ENCODE results near the gene WRAP53. TPM values are rescaled to one million over a fixed set of nuclear protein-coding genes. Genes with fewer than 3 reads are reported as not detected.

The WRAP53 gene
- total and polyA plus RNA-seq, 4 experiments from 2014 or later, result 9.8 to 13.1 (median 12.2) TPM

DNA sequence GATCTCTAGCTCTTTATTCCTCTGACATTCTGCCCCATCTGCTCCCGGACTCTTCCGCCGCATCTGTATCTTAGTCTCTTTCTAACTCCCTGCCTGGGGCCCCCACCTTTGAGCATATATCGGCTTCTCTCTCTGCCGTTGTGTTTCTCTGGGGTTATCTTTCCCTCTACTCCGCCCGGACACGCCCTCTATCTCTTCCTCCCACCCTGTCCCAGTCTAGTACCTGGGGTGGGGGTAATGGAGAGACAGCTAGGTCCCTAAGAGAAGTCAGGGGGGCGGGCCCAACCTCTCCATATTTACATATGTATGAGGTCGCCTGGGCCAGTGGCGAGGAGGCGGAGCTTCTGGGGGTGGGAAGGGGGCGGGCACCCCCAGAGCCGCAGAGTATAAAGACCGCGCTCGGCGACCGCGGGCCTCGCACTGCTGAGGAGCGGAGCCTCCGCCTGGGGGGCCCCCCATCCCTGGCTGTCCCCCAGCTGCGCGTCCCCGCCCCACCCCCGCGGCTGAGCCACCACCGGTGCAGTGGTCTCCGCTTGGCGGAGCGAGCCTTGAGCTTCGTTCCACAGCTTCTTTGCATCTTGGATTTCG lies 37.7 kb upstream of the WRAP53 start, which contains the start of gene ATP1B2:
Gene ATP1B2, plus strand, starts transcription at position 418 of the 588 bp plus-strand sequence. CDS start 593 bp downstream, outside the sequence.
- no peaks in the 10 kb centered on the region for H3K9me3 ChIP-seq (ENCODE audit: control insufficient read depth in 1 of 2, low read length in 2 of 2)
- peak within 1 kb of the TSS; percentile 84 to 92 (median 90) for H3K4me3 Mint-ChIP-seq
- no peaks in the 10 kb centered on the region for H3K36me3 Mint-ChIP-seq
- peaks cover 10 to 16% (median 13%) of the 10 kb centered on the region in 4 donors for H3K4me1 Mint-ChIP-seq
- no peak within 1 kb of the TSS for H3K27ac ChIP-seq (ENCODE audit: low read depth, low read length)
- ChIA-PET CTCF (ENCODE audit: partially characterized antibody) (interaction anchor here (0.9 to 2.5 kb wide), 6 partner anchors 9 to 37 kb away, joined by 3 to 6 read pairs (median 5); partner anchors contain the start of genes FXR2, TP53 and WRAP53), POLR2A (ENCODE audit: partially characterized antibody) (interaction anchor here (0.6 to 2.6 kb wide), 8 partner anchors 23 to 416 kb away, joined by 3 to 55 read pairs (median 3); partner anchors contain the start of genes DVL2, FXR2, MPDU1 and SAT2)
- no peaks in the 10 kb centered on the region for H3K36me3 ChIP-seq (ENCODE audit: insufficient read depth, low read length)
- peaks cover 20% of the 10 kb centered on the region for H3K4me1 ChIP-seq (ENCODE audit: insufficient read depth, low read length)
- intact Hi-C loops (cut with micrococcal nuclease), result loop anchor here (1.0 kb wide), 1 partner anchor 38 kb away; the partner anchor contains the start of gene WRAP53
- peaks cover 13% of the 10 kb centered on the region for H3K27me3 ChIP-seq (ENCODE audit: insufficient read depth, low read length)
- DNase-seq, result peak; percentile 60 to 88 (median 63)
- H3K9me3 Mint-ChIP-seq, result peaks cover 0 to 4% (median 0%) of the 10 kb centered on the region in 8 donors
- peaks cover 17 to 29% of the 10 kb centered on the region in 2 donors for H3K27me3 Mint-ChIP-seq
- H3K4me3 ChIP-seq (ENCODE audit: low read length in 2 of 2), result peak within 1 kb of the TSS; percentile 39 to 46
- H3K27ac Mint-ChIP-seq, result peak within 1 kb of the TSS in 6 of 7 donors; percentile 45 to 92 (median 59)

GRCh38 chr17:7651097-7651664 lies 37.1 kb upstream of the WRAP53 start:
- peak overlapping the region; percentile 78 to 86 (median 84) for H3K4me3 Mint-ChIP-seq
- H3K4me3 ChIP-seq (ENCODE audit: low read length in 2 of 2), result peak overlapping the region; percentile 29 to 46
- H3K27ac ChIP-seq (ENCODE audit: low read depth, low read length), result no peak overlapping the region
- H3K9me3 ChIP-seq (ENCODE audit: control insufficient read depth in 1 of 2, low read length in 2 of 2), result no peaks in the 10 kb centered on the region
- CTCF ChIA-PET (ENCODE audit: partially characterized antibody), result interaction anchor here (0.7 to 2.5 kb wide), 8 partner anchors 8 to 66 kb away, joined by 3 to 6 read pairs (median 4); partner anchors contain the start of genes FXR2, TP53 and WRAP53
- H3K36me3 ChIP-seq (ENCODE audit: insufficient read depth, low read length), result no peaks in the 10 kb centered on the region
- POLR2A ChIA-PET (ENCODE audit: partially characterized antibody), result interaction anchor here (0.7 to 2.6 kb wide), 5 partner anchors 23 to 417 kb away, joined by 3 to 55 read pairs (median 9); partner anchors contain the start of genes DVL2, FXR2, SAT2 and TP53
- H3K36me3 Mint-ChIP-seq, result no peaks in the 10 kb centered on the region
- peak overlapping the region in 5 of 7 donors; percentile 41 to 92 (median 49) for H3K27ac Mint-ChIP-seq
- no peak for DNase-seq
- peaks cover 20% of the 10 kb centered on the region for H3K4me1 ChIP-seq (ENCODE audit: insufficient read depth, low read length)
- peaks cover 10 to 16% (median 13%) of the 10 kb centered on the region in 4 donors for H3K4me1 Mint-ChIP-seq
- H3K27me3 ChIP-seq (ENCODE audit: insufficient read depth, low read length), result peaks cover 13% of the 10 kb centered on the region
- intact Hi-C loops (cut with micrococcal nuclease), result no loop called here
- H3K27me3 Mint-ChIP-seq, result peaks cover 15 to 28% of the 10 kb centered on the region in 2 donors
- peaks cover 0 to 4% (median 0%) of the 10 kb centered on the region in 8 donors for H3K9me3 Mint-ChIP-seq

- ChIA-PET POLR2A (ENCODE audit: partially characterized antibody) (interaction anchor here (0.7 to 2.6 kb wide), 4 partner anchors 24 to 91 kb away, joined by 3 to 55 read pairs (median 10); partner anchors contain the start of genes FXR2, SAT2, TP53 and WRAP53), CTCF (ENCODE audit: partially characterized antibody) (interaction anchor here (0.7 to 2.5 kb wide), 6 partner anchors 19 to 67 kb away, joined by 3 to 6 read pairs (median 4); partner anchors contain the start of genes FXR2, TP53 and WRAP53)
- H3K36me3 Mint-ChIP-seq, result no peaks in the 10 kb centered on the region
- peaks cover 0 to 4% (median 0%) of the 10 kb centered on the region in 8 donors for H3K9me3 Mint-ChIP-seq
- H3K4me3 Mint-ChIP-seq, result peak overlapping the region in 7 of 8 donors; percentile 42 to 73 (median 63)
- H3K27me3 Mint-ChIP-seq, result peaks cover 12 to 25% of the 10 kb centered on the region in 2 donors
- intact Hi-C loops (cut with micrococcal nuclease), result no loop called here
- Histone ChIP-seq H3K27me3 (ENCODE audit: insufficient read depth, low read length) (peaks cover 13% of the 10 kb centered on the region), H3K4me3 (ENCODE audit: low read length in 2 of 2) (no peak overlapping the region), H3K27ac (ENCODE audit: low read depth, low read length) (no peak overlapping the region), H3K4me1 (ENCODE audit: insufficient read depth, low read length) (peaks cover 20% of the 10 kb centered on the region), H3K9me3 (ENCODE audit: control insufficient read depth in 1 of 2, low read length in 2 of 2) (no peaks in the 10 kb centered on the region), H3K36me3 (ENCODE audit: insufficient read depth, low read length) (no peaks in the 10 kb centered on the region)
- DNase-seq, result no peak
- peaks cover 10 to 16% (median 13%) of the 10 kb centered on the region in 4 donors for H3K4me1 Mint-ChIP-seq
- H3K27ac Mint-ChIP-seq, result no peak overlapping the region
Measured at GRCh38 chr17:7651665-7652387, 36.5 kb upstream of the WRAP53 start.

- Histone ChIP-seq H3K4me3 (ENCODE audit: low read length in 2 of 2) (no peak overlapping the region), H3K27ac (ENCODE audit: low read depth, low read length) (no peak overlapping the region), H3K9me3 (ENCODE audit: control insufficient read depth in 1 of 2, low read length in 2 of 2) (no peaks in the 10 kb centered on the region), H3K36me3 (ENCODE audit: insufficient read depth, low read length) (no peaks in the 10 kb centered on the region), H3K4me1 (ENCODE audit: insufficient read depth, low read length) (peaks cover 20% of the 10 kb centered on the region), H3K27me3 (ENCODE audit: insufficient read depth, low read length) (peaks cover 13% of the 10 kb centered on the region)
- DNase-seq, result no peak
- peaks cover 12 to 25% of the 10 kb centered on the region in 2 donors for H3K27me3 Mint-ChIP-seq
- POLR2A ChIA-PET (ENCODE audit: partially characterized antibody), result interaction anchor here (2.6 kb wide), 1 partner anchor 34 kb away, joined by 55 read pairs; the partner anchor contains the start of genes TP53 and WRAP53
- intact Hi-C loops (cut with micrococcal nuclease), result no loop called here
- H3K9me3 Mint-ChIP-seq, result peaks cover 0 to 4% (median 0%) of the 10 kb centered on the region in 8 donors
- peak overlapping the region in 1 of 7 donors; percentile 3 for H3K27ac Mint-ChIP-seq
- peak overlapping the region in 7 of 8 donors; percentile 33 to 73 (median 63) for H3K4me3 Mint-ChIP-seq
- peaks cover 10 to 16% (median 13%) of the 10 kb centered on the region in 4 donors for H3K4me1 Mint-ChIP-seq
- H3K36me3 Mint-ChIP-seq, result no peaks in the 10 kb centered on the region
- CTCF ChIA-PET (ENCODE audit: partially characterized antibody), result interaction anchor here (2.5 kb wide), 1 partner anchor 39 kb away, joined by 6 read pairs; the partner anchor contains the start of gene FXR2
Measured at GRCh38 chr17:7652388-7653356, 35.6 kb upstream of the WRAP53 start.

- Histone ChIP-seq H3K36me3 (ENCODE audit: insufficient read depth, low read length) (no peaks in the 10 kb centered on the region), H3K9me3 (ENCODE audit: control insufficient read depth in 1 of 2, low read length in 2 of 2) (no peaks in the 10 kb centered on the region), H3K4me3 (ENCODE audit: low read length in 2 of 2) (no peak overlapping the region), H3K27ac (ENCODE audit: low read depth, low read length) (no peak overlapping the region), H3K4me1 (ENCODE audit: insufficient read depth, low read length) (peaks cover 17% of the 10 kb centered on the region), H3K27me3 (ENCODE audit: insufficient read depth, low read length) (peaks cover 11% of the 10 kb centered on the region)
- peaks cover 0 to 4% (median 0%) of the 10 kb centered on the region in 8 donors for H3K9me3 Mint-ChIP-seq
- peak overlapping the region in 1 of 8 donors; percentile 16 for H3K4me3 Mint-ChIP-seq
- no peaks in the 10 kb centered on the region for H3K36me3 Mint-ChIP-seq
- H3K27me3 Mint-ChIP-seq, result peaks cover 9 to 18% of the 10 kb centered on the region in 2 donors
- peaks cover 7 to 13% (median 11%) of the 10 kb centered on the region in 4 donors for H3K4me1 Mint-ChIP-seq
- intact Hi-C loops (cut with micrococcal nuclease), result no loop called here
- no peak overlapping the region for H3K27ac Mint-ChIP-seq
- ChIA-PET POLR2A (ENCODE audit: partially characterized antibody) (no interaction called here), CTCF (ENCODE audit: partially characterized antibody) (interaction anchor here (1.2 kb wide), 1 partner anchor 23 kb away, joined by 4 read pairs; no protein-coding TSS in a partner anchor)
- DNase-seq, result no peak
Measured at GRCh38 chr17:7654832-7655540, 33.3 kb upstream of the WRAP53 start.

DNA sequence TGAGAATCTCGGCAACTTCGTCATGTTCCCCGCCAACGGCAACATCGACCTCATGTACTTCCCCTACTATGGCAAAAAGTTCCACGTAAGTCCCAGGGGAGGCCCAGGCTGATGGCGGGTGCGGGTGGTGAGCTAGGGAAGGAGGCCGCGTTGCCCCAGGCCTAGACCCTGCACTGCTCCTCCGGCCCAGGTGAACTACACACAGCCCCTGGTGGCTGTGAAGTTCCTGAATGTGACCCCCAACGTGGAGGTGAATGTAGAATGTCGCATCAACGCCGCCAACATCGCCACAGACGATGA lies 32.8 kb upstream of the WRAP53 start:
- H3K9me3 Mint-ChIP-seq, result peaks cover 0 to 1% (median 0%) of the 10 kb centered on the region in 8 donors

More for the DNA sequence above, 32.8 kb upstream of the WRAP53 start:
- DNase-seq, result no peak
- H3K9me3 ChIP-seq (ENCODE audit: control insufficient read depth in 1 of 2, low read length in 2 of 2), result no peaks in the 10 kb centered on the region
- intact Hi-C loops (cut with micrococcal nuclease), result no loop called here
- ChIA-PET CTCF (ENCODE audit: partially characterized antibody) (no interaction called here), POLR2A (ENCODE audit: partially characterized antibody) (no interaction called here)
- peaks cover 12% of the 10 kb centered on the region for H3K4me1 ChIP-seq (ENCODE audit: insufficient read depth, low read length)
- peaks cover 2 to 8% (median 7%) of the 10 kb centered on the region in 4 donors for H3K4me1 Mint-ChIP-seq
- no peak overlapping the region for H3K27ac Mint-ChIP-seq
- H3K4me3 ChIP-seq (ENCODE audit: low read length in 2 of 2), result no peak overlapping the region
- no peaks in the 10 kb centered on the region for H3K36me3 Mint-ChIP-seq
- H3K4me3 Mint-ChIP-seq, result no peak overlapping the region
- peaks cover 6% of the 10 kb centered on the region for H3K27me3 ChIP-seq (ENCODE audit: insufficient read depth, low read length)
- peaks cover 5 to 14% of the 10 kb centered on the region in 2 donors for H3K27me3 Mint-ChIP-seq
- no peak overlapping the region for H3K27ac ChIP-seq (ENCODE audit: low read depth, low read length)
- no peaks in the 10 kb centered on the region for H3K36me3 ChIP-seq (ENCODE audit: insufficient read depth, low read length)

Data from CD4-positive, alpha-beta memory T cell (primary cell).